ENCODE data around the gene TMEM119. TPM values are rescaled to one million over a fixed set of nuclear protein-coding genes. Genes with fewer than 3 reads are reported as not detected.
A peak's percentile ranks its signal among the peaks of the same experiment; 100 is the strongest.

Gene TMEM119
- total and polyA plus RNA-seq, 2 experiments from 2014 or later: 54.4 to 69.7 TPM

DNA sequence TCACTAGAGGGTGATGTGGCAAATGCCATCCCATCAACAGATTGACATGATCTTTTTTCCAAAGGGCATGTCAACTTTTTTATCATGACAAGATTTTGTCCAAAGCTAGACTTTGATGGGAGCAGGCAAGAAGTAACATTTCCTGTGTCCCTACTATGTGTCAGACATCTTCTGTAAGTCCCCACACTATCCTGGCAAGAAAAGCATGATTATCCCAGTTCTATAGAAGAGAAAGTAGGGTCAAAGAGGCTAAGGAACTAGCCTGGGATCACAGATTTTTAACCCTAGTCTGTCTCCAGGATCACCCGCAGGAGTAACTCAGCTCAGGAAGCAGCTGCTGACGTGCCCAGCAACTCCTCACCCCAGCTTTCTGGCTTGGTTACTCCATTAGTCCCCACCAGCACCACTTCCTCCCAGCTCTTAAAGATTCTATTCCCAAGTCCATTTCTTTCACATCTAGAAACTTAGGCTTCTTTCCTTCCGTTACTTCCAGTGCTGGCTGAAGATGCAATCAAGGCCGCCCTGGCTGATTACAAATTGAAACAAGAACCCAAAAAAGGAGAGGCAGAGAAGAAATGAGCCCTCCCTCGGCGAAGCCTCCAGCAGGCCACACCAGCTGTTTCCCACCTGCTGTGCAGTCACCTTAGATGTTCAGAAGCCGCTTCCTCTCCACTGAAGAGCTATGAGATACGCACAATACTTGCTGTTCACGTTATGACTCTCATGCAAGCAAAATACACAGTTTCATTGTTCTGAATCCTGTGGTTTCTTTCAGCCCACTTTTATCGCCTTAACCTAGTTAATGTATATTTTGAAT is 29.3 kb downstream of the TMEM119 start:
- Histone ChIP-seq H4K20me1 (ENCODE audit: insufficient read depth, poor library complexity, severe bottlenecking) (no peaks in the 10 kb centered on the region), H3K4me2 (no peak overlapping the region), H2AFZ (no peak overlapping the region), H3K4me3 (no peak overlapping the region), H3K9me3 (ENCODE audit: low read depth) (no peaks in the 10 kb centered on the region), H3K36me3 (replicated peaks; ENCODE audit: insufficient read depth, low read depth) (no peaks in the 10 kb centered on the region), H3K27ac (peak overlapping the region; percentile 67), H3K4me1 (ENCODE audit: insufficient read depth) (peaks cover 9% of the 10 kb centered on the region), H3K9me2 (replicated peaks; ENCODE audit: insufficient read depth) (no peaks in the 10 kb centered on the region), H3K79me2 (peaks cover 15% of the 10 kb centered on the region), H3K27me3 (no peaks in the 10 kb centered on the region)
- TF ChIP-seq, protein P1, sequence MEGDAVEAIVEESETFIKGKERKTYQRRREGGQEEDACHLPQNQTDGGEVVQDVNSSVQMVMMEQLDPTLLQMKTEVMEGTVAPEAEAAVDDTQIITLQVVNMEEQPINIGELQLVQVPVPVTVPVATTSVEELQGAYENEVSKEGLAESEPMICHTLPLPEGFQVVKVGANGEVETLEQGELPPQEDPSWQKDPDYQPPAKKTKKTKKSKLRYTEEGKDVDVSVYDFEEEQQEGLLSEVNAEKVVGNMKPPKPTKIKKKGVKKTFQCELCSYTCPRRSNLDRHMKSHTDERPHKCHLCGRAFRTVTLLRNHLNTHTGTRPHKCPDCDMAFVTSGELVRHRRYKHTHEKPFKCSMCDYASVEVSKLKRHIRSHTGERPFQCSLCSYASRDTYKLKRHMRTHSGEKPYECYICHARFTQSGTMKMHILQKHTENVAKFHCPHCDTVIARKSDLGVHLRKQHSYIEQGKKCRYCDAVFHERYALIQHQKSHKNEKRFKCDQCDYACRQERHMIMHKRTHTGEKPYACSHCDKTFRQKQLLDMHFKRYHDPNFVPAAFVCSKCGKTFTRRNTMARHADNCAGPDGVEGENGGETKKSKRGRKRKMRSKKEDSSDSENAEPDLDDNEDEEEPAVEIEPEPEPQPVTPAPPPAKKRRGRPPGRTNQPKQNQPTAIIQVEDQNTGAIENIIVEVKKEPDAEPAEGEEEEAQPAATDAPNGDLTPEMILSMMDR (IDR thresholded peaks at IDR 0.05; ENCODE audit: poor library complexity): no peak
- no peak for TF ChIP-seq EZH2phosphoT487 (IDR thresholded peaks at IDR 0.05; ENCODE audit: low read depth, severe bottlenecking, unreplicated experiment)
- whole genome bisulfite sequencing (ENCODE audit: low lambda C conversion rate, missing lambda C conversion rate): 89% methylated on average over 10 of the region's 10 CpGs
- no peak for DNase-seq (ENCODE audit: low spot score)

DNA sequence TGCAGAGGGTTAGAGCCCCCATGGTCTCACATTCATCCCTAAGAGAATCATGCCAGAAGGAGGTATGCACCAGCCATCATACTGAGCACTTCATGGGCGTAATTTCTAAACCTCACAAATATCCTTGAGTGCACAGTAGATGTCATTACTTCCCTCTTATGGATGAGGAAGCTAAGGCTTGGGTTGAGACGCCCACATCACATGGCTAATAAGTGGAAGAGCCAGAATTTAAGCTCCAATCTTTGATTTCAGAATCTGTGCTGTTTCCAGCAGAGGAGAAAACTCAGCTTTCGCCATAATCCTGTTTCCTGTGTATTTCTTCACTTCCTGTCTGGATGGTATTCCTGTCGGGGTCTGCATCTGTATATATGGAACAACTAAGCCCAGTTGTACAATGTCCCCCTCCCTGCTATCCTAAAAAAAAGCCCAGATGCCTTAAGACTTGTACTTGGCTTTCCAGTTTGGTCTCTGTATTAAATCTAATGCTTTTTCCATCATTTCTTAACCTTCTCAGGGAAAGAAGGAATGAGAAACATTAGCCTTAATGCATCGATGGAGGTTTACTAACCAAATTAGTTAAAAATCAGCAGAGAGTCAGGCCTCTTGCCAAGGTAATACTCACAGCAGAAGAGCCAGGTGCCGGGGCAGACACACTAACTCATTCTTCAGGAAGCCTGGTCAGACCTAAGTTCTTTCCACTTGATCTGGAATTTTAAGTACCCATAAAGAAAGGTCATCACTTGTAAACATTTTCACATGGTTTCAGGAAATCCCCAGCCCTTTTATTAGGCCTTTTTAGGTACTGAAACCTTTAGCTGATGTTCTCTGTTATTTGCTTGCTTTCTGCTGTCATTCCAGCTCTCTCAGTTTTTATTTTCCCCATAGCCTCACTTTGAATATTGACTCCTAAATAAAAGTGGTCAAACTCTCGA is 30.2 kb downstream of the TMEM119 start:
- H3K4me3 ChIP-seq: no peak overlapping the region
- peaks cover 22% of the 10 kb centered on the region for H3K79me2 ChIP-seq
- no peaks in the 10 kb centered on the region for H3K9me3 ChIP-seq (ENCODE audit: low read depth)
- no peaks in the 10 kb centered on the region for H3K27me3 ChIP-seq
- H3K27ac ChIP-seq: peak overlapping the region; percentile 67
- no peak for TF ChIP-seq EZH2phosphoT487 (IDR thresholded peaks at IDR 0.05; ENCODE audit: low read depth, severe bottlenecking, unreplicated experiment)
- no peak for TF ChIP-seq EZH2 (IDR thresholded peaks at IDR 0.05; ENCODE audit: borderline replicate concordance)
- TF ChIP-seq, protein P1 (IDR thresholded peaks at IDR 0.05; ENCODE audit: poor library complexity): no peak
- WGBS (ENCODE audit: low lambda C conversion rate, missing lambda C conversion rate): 74% methylated on average over 7 of the region's 7 CpGs
- peaks cover 9% of the 10 kb centered on the region for H3K4me1 ChIP-seq (ENCODE audit: insufficient read depth)
- H3K4me2 ChIP-seq: no peak overlapping the region
- no peak overlapping the region for H2AFZ ChIP-seq
- H3K9me2 ChIP-seq (replicated peaks; ENCODE audit: insufficient read depth): no peaks in the 10 kb centered on the region
- no peaks in the 10 kb centered on the region for H3K36me3 ChIP-seq (replicated peaks; ENCODE audit: insufficient read depth, low read depth)
- H4K20me1 ChIP-seq (ENCODE audit: insufficient read depth, poor library complexity, severe bottlenecking): no peaks in the 10 kb centered on the region
- DNase-seq (ENCODE audit: low spot score): no peak

DNA sequence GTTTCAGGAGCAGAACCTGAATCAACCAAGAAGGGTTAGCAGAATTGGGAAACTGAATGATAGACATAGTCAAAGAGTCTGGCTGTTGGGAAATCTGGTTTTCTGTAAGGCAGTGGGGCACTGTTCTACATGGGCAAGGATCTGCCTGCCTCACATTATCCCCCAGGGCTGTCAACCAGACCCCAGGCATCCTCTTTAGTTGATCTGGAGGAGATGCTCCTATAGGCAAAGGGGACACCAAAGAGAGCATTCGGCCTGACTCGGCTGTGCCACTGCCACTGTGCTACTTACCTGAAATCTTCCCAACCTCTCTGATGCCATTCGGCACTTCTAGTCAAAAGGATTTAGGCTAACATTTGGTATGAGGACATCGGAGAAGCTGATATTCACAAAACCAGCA is 31.4 kb downstream of the TMEM119 start:
- Histone ChIP-seq H3K9me2 (replicated peaks; ENCODE audit: insufficient read depth) (no peaks in the 10 kb centered on the region), H3K4me3 (no peak overlapping the region), H3K4me1 (ENCODE audit: insufficient read depth) (peaks cover 9% of the 10 kb centered on the region), H3K27me3 (no peaks in the 10 kb centered on the region), H4K20me1 (ENCODE audit: insufficient read depth, poor library complexity, severe bottlenecking) (no peaks in the 10 kb centered on the region), H3K9me3 (ENCODE audit: low read depth) (no peaks in the 10 kb centered on the region), H3K4me2 (no peak overlapping the region), H3K79me2 (peaks cover 22% of the 10 kb centered on the region), H3K27ac (peak overlapping the region; percentile 67), H3K36me3 (replicated peaks; ENCODE audit: insufficient read depth, low read depth) (no peaks in the 10 kb centered on the region), H2AFZ (no peak overlapping the region)
- 96% methylated on average over 4 of the region's 4 CpGs for WGBS (ENCODE audit: low lambda C conversion rate, missing lambda C conversion rate)
- no peak for TF ChIP-seq EZH2 (IDR thresholded peaks at IDR 0.05; ENCODE audit: borderline replicate concordance)
- TF ChIP-seq EZH2phosphoT487 (IDR thresholded peaks at IDR 0.05; ENCODE audit: low read depth, severe bottlenecking, unreplicated experiment): no peak
- TF ChIP-seq, protein P1 (IDR thresholded peaks at IDR 0.05; ENCODE audit: poor library complexity): no peak
- DNase-seq (ENCODE audit: low spot score): no peak
